NCI-H82 (cell line): Measurements from ENCODE around the gene PDLIM4.

Experiments
- DNase-seq: peaks from one replicate; lab custom pipeline; 2025; lab: John Stamatoyannopoulos, UW

PDLIM4 gene

GRCh38 chr5:132267166-132267739, 9.8 kb downstream of the PDLIM4 start:
- DNase-seq: no peak

GRCh38 chr5:132267931-132268768, 10.7 kb downstream of the PDLIM4 start:
- DNase-seq: no peak

DNA sequence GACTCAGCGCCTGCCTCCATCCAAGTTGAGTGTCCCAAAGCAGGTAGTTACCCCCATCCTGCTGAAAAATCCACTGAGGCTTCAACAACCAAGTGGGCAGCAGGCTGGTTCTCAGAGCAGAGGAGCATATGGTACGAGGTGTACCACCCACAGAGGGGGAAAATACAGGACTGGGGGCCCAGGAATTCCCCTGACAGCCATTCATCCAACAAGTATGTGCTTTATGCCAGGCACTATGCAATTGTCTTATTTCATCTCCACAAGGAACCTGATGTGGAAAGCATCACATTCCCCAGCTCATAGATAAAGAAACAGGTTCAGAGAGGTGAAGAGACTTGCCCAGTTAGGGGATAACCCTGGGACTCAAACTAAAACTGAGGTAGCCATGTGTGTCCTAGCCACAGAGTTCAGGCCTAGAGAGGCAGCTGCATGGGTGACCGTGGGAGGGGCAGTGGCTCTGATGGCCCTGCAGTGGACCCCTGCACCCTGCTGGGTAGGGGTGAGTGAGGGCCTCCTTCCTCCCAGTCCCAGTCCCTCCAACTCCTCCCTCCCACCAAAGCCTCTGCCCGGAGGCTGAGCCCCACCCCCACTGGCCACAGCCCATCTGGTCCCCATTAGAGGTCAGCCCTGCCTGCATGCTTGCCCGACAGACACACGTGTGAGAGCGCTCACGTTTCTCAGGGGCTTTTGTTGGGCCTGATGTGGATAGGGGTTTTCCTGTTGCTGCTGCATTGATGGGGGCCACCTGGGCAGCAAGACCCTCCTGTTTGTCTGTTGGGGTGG, 11.5 kb downstream of the PDLIM4 start:
- DNase-seq: peak; percentile 49

DNA sequence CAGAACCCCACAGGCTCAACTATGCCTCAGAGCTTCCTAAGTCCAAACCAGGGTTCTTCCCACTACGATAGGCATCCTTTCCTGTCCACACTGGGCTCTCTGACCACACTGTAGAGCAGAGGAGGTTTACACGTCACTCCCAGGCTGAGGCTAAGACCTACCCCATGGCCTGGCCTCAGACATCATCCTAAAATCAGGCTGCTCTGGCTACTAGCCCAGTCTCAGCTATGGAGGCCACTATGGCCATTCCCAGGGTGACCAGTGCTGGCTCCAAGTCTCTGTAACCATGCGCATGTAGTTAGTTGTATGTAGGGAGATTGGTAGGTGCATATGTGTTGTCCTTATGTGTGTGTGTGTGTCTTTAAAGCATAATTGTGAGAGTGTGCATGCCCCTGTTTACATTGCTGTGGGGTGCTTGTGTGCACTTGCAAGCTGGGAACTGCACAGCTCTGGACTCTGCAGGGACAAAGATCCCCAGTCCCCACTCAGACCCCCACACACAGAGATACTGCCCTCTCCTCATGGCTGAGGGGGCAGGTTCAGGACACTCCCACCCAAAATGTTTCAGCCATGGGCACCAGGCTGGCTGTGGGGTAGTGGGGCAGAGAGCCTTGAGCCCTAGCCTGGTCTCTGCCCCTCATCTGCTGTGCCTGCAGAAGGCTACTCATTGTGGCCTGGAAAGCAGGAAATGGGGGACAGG, 12.3 kb downstream of the PDLIM4 start:
- DNase-seq: no peak

DNA sequence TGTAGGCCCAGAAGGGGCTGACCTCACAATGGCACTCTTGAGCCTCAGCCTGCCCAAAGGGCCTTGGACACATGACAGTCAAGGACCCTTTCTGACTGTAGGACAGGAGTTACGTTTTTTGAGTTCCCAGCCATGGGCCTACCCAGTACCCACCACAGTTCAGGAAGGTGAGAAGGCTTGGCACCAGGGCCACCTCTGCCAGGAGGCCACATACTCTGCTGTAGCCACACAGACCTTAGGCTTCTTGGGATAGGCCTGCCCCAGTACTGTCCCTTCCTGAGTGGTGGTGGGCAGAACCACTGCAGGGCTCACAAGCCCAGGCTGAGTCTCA, 12.8 kb downstream of the PDLIM4 start:
- no peak for DNase-seq

DNA sequence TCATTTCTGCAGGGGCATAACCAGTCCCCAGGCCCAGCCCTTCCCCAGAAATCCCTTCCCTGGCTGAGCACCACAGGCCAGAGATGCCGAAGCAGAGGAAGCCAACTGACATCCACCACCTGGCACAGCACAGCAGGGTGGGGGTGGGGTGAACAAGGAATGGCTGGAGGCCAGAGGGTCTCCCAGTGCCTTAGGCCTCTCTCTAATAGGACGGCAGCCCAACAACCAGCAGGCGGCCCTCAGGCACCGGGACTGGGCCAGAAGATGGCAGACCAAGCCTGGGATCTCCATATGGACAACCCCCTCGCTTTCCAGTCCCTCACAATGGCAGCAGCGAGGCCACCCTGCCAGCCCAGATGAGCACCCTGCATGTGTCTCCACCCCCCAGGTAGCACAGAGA, 13.2 kb downstream of the PDLIM4 start:
- no peak for DNase-seq

DNA sequence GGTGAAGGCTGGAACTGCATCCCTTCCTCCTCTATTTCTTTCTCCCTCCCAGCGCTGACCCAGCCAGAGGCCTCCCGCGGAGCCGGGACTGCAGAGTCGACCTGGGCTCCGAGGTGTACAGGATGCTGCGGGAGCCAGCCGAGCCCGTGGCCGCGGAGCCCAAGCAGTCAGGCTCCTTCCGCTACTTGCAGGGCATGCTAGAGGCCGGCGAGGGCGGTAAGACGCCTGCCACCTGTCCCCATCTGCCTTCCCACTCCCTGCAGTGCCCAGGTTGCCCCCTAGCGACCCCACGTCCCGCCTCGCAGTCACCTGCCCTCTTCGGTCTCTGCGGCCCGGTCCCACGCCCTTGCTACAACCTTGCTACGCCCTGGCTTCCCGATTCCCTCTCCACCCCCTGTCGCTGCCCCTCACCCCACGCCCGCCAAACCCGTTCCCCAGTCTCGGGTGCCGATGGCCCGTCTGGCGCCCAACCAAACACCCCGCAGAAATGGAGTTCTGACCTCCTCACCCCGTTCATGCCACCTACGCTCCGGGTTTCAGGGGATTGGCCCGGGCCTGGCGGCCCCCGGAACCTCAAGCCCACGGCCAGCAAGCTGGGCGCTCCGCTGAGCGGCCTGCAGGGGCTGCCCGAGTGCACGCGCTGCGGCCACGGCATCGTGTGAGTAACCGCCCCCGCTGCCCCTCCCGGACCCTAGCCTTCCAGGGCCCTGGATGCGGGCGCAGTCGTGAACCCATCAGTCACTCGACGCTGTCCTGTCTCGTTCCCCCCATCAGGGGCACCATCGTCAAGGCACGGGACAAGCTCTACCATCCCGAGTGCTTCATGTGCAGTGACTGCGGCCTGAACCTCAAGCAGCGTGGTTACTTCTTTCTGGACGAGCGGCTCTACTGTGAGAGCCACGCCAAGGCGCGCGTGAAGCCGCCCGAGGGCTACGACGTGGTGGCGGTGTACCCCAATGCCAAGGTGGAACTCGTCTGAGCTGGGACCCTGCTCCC, 14.1 kb downstream of the PDLIM4 start:
- no peak for DNase-seq

DNA sequence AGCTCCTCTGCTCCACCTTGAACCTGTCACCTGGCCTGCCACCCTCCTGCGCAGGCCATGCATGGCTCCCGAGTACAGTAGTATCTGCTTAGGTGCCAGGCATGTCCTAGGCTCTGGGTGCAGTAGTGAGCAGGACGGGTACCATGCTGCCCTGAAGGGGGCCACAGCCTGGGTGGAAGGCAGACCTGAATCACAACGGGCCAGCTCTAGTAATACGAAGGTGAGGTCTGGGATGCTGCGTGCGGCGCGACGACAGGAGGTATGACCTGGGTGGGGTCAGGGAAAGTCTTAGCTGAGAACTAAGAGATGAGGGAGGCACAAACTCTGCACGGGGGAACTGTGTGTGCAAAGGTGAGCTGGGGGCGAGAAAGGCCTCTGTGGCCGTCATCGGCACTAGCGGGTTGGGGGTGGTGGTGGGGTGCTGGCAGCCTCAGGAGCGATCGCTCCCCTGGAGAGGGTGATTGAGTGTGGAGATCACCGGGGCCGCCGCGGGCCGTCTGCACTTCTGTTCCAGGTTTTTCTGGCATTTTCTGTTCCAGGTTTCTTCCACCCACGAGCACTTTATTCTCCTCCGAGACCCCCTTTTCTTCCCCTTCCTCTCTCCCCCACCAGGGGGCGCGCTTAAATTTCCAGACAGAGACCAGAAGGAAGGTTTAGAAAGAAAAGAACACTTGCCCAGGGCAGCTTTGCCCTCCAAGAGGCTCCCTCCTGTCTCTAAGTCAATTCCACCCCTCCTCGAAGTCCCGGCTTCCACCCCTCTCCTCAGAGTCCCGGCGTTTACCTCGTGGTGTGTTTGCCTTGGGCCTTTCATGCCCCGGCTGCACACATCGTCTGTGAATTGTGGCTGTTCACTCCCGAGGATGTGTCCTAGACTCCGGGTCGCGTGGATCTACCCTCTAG, 15.1 kb downstream of the PDLIM4 start:
- peak; percentile 71 for DNase-seq

DNA sequence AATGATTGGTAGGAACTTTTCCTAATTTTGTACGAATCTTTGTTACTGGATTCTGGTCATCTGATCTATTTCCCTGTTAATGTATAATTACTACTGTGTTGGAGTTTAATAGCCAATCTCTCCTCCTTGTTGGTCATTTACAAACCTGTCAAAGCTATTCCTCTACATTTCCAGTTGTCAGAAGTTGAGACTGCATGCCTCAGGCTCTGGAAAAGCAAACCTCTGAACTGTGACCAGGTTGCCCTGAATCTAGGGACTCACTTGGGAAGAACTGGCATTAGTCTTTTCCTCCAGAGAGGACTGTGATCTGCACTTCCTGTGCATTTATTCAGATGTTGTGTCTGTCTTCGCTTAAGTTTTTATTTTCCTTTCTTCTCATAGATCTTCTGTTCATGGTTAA, 16.1 kb downstream of the PDLIM4 start:
- no peak for DNase-seq

GRCh38 chr5:132274050-132274792, 16.7 kb downstream of the PDLIM4 start:
- no peak for DNase-seq

DNA sequence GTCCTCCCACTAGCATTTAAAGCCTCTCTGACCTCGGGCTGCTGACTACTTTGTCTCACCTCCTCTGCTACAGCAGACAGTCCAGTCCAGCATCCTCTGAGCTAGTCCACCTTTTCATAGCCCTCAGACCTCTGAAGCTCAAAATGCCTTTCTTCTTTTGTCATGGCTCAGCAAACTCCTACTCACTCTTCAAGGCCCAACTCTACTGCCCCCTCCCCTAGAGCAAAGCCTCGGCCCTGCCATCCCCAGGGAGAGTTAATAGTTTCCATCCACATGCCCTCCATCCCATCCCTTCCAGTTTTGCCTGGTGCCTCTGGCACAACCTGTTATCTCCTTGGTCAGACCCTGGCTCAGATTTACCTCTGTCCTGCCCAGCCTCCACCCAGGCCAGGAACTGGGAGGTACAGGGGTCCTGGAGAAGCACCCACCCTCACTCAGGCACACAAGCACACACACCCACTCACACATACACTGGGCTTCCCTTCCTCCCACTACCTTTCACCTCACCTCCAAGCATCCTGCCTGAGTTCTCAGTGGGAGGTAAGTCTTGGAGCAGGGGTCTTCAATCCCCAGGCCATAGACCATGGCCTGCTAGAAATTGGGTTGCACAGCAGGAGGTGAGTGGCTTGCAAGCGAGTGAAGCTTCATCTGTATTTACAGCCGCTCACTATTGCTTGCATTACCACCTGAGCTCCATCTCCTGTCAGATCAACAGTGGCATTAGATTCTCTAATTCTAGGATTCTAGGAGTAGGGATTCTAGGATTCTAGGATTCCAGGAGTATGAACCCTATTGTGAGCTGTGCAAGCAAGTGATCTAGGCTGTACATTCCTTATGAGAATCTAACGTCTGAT, 18.1 kb downstream of the PDLIM4 start:
- DNase-seq: no peak

- no peak for DNase-seq
Measured at GRCh38 chr5:132277256-132277655, 19.8 kb downstream of the PDLIM4 start.

DNA sequence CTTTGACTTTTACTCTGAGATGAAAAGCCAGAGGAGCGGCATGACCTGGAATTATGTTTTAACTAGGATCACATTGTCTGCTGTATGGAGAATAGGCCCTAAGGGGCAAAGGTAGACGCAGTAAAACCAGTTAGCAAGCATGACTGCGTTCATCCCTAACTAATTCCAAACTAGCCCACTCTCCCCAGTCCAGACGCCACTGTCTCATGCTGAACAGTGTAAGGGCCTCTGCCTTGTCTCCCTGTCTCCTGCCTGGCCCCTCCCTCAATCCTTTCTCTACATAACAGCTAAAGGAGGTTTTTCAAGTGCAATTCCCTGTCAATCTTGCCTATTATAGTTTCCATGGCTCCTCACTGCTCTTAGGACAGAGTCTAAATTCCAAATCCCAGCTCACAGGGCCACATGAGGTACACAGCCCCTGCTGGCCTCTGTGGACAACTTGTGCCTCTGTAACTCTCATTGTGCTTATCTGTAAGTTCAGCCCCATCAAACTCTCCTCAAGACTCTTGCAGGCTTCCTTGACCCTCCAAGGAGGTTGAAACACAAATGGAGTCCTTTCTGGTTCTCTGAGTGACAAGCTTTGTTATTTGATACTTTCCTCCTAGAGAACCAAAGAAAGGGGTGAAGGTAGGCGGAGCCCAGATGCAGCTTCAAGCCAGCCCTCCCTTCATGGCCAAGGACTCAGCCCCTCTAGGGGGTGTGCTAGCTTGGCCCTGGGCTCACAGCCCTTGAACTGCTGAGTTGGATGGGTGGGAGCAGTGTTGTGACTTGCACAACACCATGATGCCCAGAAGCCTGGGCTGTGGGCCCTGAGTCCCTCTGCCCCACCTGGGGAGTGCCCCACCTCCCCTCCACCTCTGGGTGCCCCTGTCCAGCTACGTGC, 20.7 kb downstream of the PDLIM4 start:
- DNase-seq: no peak

- no peak for DNase-seq
Measured at GRCh38 chr5:132279801-132280200, 22.3 kb downstream of the PDLIM4 start.

GRCh38 chr5:132280371-132281240, 23.1 kb downstream of the PDLIM4 start:
- no peak for DNase-seq

- DNase-seq: no peak
Measured at GRCh38 chr5:132281856-132282614, 24.5 kb downstream of the PDLIM4 start.
